GM12878 (cell line): Measurements from ENCODE around the gene GCKR. TPM values are rescaled to one million over a fixed set of nuclear protein-coding genes. Genes with fewer than 3 reads are reported as not detected.

Source experiments
- ATAC-seq: fragments of 200-7000 bp; cut with Tn5 transposase; 3 replicates; pipeline ENCODE4 v1.9.1; 2020; ENCODE audit warnings: mild to moderate bottlenecking, moderate library complexity
- BruUV-seq: library from RNA; stranded (reverse); fragments of 400-500 nt; replicated peaks from 2 replicates; lab custom pipeline; 2021; lab: Mats Ljungman, UMichigan
- CTCF ChIA-PET: fragments of 300-600 bp; sonication (Branson Sonifier 250); formaldehyde crosslinking; extraction: SDS; loops from one replicate; lab custom pipeline; 2021; ENCODE audit warnings: inconsistent platforms; lab: Yijun Ruan, JAX
- POLR2A ChIA-PET: fragments of 350-600 bp; formaldehyde crosslinking; extraction: SDS; loops from one replicate; lab custom pipeline; 2021; ENCODE audit warnings: inconsistent platforms; lab: Charles Lee
- RAD21 ChIA-PET: fragments of 300-600 bp; sonication (Branson Sonifier 250); formaldehyde crosslinking; loops from one replicate; lab custom pipeline; 2023; ENCODE audit warnings: antibody characterized with exemption; ENCODE audit not compliant: unreplicated experiment; lab: Charles Lee
- SMC1A ChIA-PET: fragments of 300-600 bp; sonication (Branson Sonifier 250); formaldehyde crosslinking; loops from one replicate; lab custom pipeline; 2023; ENCODE audit not compliant: unreplicated experiment, uncharacterized antibody; lab: Charles Lee
- DNase-seq: peaks from one replicate; pipeline ENCODE4 v3.0.0-alpha.2; 2011; ENCODE audit warnings: low read depth, low spot score
- FAIRE-seq: peaks from 3 replicates; lab custom pipeline; 2011; peaks lifted over from hg19 to GRCh38; lab: Jason Lieb, UNC
- H2AFZ ChIP-seq: 2 replicates; pipeline ENCODE4 v1.6.0; 2011; ENCODE audit warnings: low read depth, low read length, control low read depth; ENCODE audit not compliant: control insufficient read depth
- H3K27ac ChIP-seq: 2 replicates; pipeline ENCODE4 v1.5.1; 2011; ENCODE audit warnings: control low read depth; ENCODE audit not compliant: control insufficient read depth, insufficient read depth
- H3K27me3 ChIP-seq, 2 experiments: replicated peaks in 1 of 2; 2 replicates each; pipeline versions ENCODE4 v1.6.0 to v1.6.1; 2011; ENCODE audit warnings: low read length in 1 of 2; ENCODE audit not compliant: control insufficient read depth in 2 of 2, insufficient read depth in 2 of 2
- H3K36me3 ChIP-seq, 2 experiments: 2 replicates each; pipeline ENCODE4 v1.5.1; 2011; ENCODE audit warnings: low read length in 1 of 2; ENCODE audit not compliant: control insufficient read depth in 2 of 2, insufficient read depth in 2 of 2
- H3K4me1 ChIP-seq: 2 replicates; pipeline ENCODE4 v1.6.1; 2011; ENCODE audit warnings: mild to moderate bottlenecking, low read length, moderate library complexity, mixed read lengths; ENCODE audit not compliant: control insufficient read depth, insufficient read depth
- H3K4me2 ChIP-seq: 2 replicates; pipeline ENCODE4 v1.6.0; 2011; ENCODE audit warnings: control low read depth; ENCODE audit not compliant: control insufficient read depth, insufficient read depth
- H3K4me3 ChIP-seq: fragments of 200-600 bp; sonication (generic); 2 replicates; pipeline ENCODE4 v1.5.1; 2016
- H3K79me2 ChIP-seq: 2 replicates; pipeline ENCODE4 v1.6.0; 2011; ENCODE audit warnings: low read length; ENCODE audit not compliant: control insufficient read depth, insufficient read depth
- H3K9ac ChIP-seq: 2 replicates; pipeline ENCODE4 v1.8.0; 2011; ENCODE audit warnings: low read length, control low read depth, mixed read lengths; ENCODE audit not compliant: control insufficient read depth, insufficient read depth
- H3K9me3 ChIP-seq: replicated peaks from 3 replicates; pipeline ENCODE4 v1.5.1; 2011; ENCODE audit warnings: mild to moderate bottlenecking, low read length; ENCODE audit not compliant: control insufficient read depth, insufficient read depth
- H4K20me1 ChIP-seq: 2 replicates; pipeline ENCODE4 v1.6.0; 2011; ENCODE audit not compliant: control insufficient read depth, insufficient read depth
- CEBPB ChIP-seq, 2 experiments: fragments of 150-350 bp in 1 of 2; IDR thresholded peaks; 2 replicates each; pipeline ENCODE4 v1.6.1; 2012 to 2014; ENCODE audit warnings: low read depth in 2 of 2, low read length in 2 of 2, borderline replicate concordance in 1 of 2, inconsistent platforms in 1 of 2
- MEF2B ChIP-seq: fragments of 450-650 bp; IDR thresholded peaks from 2 replicates; pipeline ENCODE4 v1.6.1; 2018; ENCODE audit warnings: mild to moderate bottlenecking, moderate library complexity; ENCODE audit not compliant: partially characterized antibody, poor library complexity, severe bottlenecking
- MTA2 ChIP-seq: fragments of 450-650 bp; IDR thresholded peaks from 2 replicates; pipeline ENCODE4 v1.6.1; 2016; ENCODE audit warnings: low read depth, mild to moderate bottlenecking, moderate library complexity
- NFIC ChIP-seq: IDR thresholded peaks from 2 replicates; pipeline ENCODE4 v1.6.1; 2012; ENCODE audit warnings: low read depth, mild to moderate bottlenecking, inconsistent platforms, low read length, moderate library complexity
- RCOR1 ChIP-seq: conservative IDR thresholded peaks from 2 replicates; pipeline ENCODE4 v1.6.1; 2012; ENCODE audit warnings: low read depth, low read length, improper control_type of control experiment
- SMAD1 ChIP-seq: fragments of 450-650 bp; IDR thresholded peaks from 2 replicates; pipeline ENCODE4 v1.6.1; 2018; ENCODE audit warnings: mild to moderate bottlenecking, low read depth; ENCODE audit not compliant: partially characterized antibody
- STAT1 ChIP-seq: fragments of 450-650 bp; conservative IDR thresholded peaks from 2 replicates; pipeline ENCODE4 v1.6.1; 2014; ENCODE audit warnings: antibody characterized with exemption, mild to moderate bottlenecking
- STAT3 ChIP-seq: IDR thresholded peaks from 2 replicates; pipeline ENCODE4 v1.6.1; 2011; ENCODE audit warnings: low read depth, low read length, improper control_type of control experiment
- SUPT20H ChIP-seq: IDR thresholded peaks from 2 replicates; pipeline ENCODE4 v1.6.1; 2011; ENCODE audit warnings: low read depth, mild to moderate bottlenecking, low read length, moderate library complexity, borderline replicate concordance; ENCODE audit not compliant: control insufficient read depth
- SUZ12 ChIP-seq: fragments of 200-600 bp; sonication (generic); IDR thresholded peaks from one replicate; pipeline ENCODE4 v1.6.1; 2018; ENCODE audit warnings: antibody characterized with exemption, mild to moderate bottlenecking; ENCODE audit not compliant: unreplicated experiment
- TBL1XR1 ChIP-seq: IDR thresholded peaks from 2 replicates; pipeline ENCODE4 v1.6.1; 2012; ENCODE audit warnings: low read depth, low read length, improper control_type of control experiment
- ZNF622 ChIP-seq: fragments of 450-650 bp; IDR thresholded peaks from 2 replicates; pipeline ENCODE4 v1.6.1; 2017; ENCODE audit warnings: mild to moderate bottlenecking, inconsistent platforms
- whole genome bisulfite sequencing: methylation state at CpG from one replicate; pipeline ENCODE4 v1.1.6; 2016; ENCODE audit warnings: low lambda C conversion rate; ENCODE audit not compliant: insufficient replicate concordance, insufficient coverage; ENCODE audit errors: missing lambda C conversion rate; 5-methylcytosine and 5-hydroxymethylcytosine counted together
- in situ Hi-C: fragments of 300-500 bp; cut with MboI; formaldehyde crosslinking; loops from 9 replicates; pipeline ENCODE4 v1.14.3; 2018; ENCODE audit warnings: mixed read lengths
- intact Hi-C: fragments of 100-400 bp; cut with micrococcal nuclease; formaldehyde crosslinking; loops from one replicate; pipeline ENCODE4 v1.14.2; 2022; ENCODE audit not compliant: unreplicated experiment
- polyA plus RNA-seq, 11 experiments: library from polyadenylated mRNA; depleted of rRNA in 4 of 11; unstranded in 6 of 11; stranded (reverse) in 5 of 11; fragments of >200 nt; fragmentation: Nextera tagmentation in 4 of 11; fragmentation: Illumina TruSeq in 1 of 11; extraction: Ambion mirVana in 4 of 11; extraction: Trizol in 1 of 11; gene quantifications; 1 replicate in 1 of 11; 2 replicates in 10 of 11; pipeline versions ENCODE4 v1.2.1 to v1.2.3, GENCODE V29; 2011 to 2016; ENCODE audit warnings: inconsistent platforms in 2 of 11, missing spikeins in 2 of 11, low read depth in 1 of 11
- total RNA-seq, 4 experiments: library from RNA; depleted of rRNA in 3 of 4; stranded (reverse); fragments of >200 nt in 3 of 4; fragmentation: Illumina TruSeq in 1 of 4; extraction: Trizol in 1 of 4; gene quantifications; 2 replicates each; pipeline versions ENCODE4 v1.2.1 to v1.2.3, GENCODE V29; 2013 to 2021
- TF ChIP-seq, protein P1 (sequence below): fragments of 150-350 bp; IDR thresholded peaks from 2 replicates; pipeline ENCODE4 v1.6.1; 2016; ENCODE audit warnings: low read depth, low read length
- TF ChIP-seq, protein P2 (sequence below), 3 experiments: IDR thresholded peaks in 2 of 3; conservative IDR thresholded peaks in 1 of 3; 2 replicates each; pipeline ENCODE4 v1.5.1; 2011; ENCODE audit warnings: low read depth in 3 of 3, low read length in 3 of 3, mild to moderate bottlenecking in 3 of 3, control low read depth in 2 of 3, moderate library complexity in 2 of 3, inconsistent platforms in 1 of 3, mixed read lengths in 1 of 3; ENCODE audit not compliant: control insufficient read depth in 2 of 3, insufficient read depth in 1 of 3; ENCODE audit errors: extremely low read depth in 1 of 3

GCKR gene
- total and polyA plus RNA-seq, 10 of the 15 experiments (the other 5 are each of a cell fraction or from before 2014, with no cell fraction given), result not detected

DNA sequence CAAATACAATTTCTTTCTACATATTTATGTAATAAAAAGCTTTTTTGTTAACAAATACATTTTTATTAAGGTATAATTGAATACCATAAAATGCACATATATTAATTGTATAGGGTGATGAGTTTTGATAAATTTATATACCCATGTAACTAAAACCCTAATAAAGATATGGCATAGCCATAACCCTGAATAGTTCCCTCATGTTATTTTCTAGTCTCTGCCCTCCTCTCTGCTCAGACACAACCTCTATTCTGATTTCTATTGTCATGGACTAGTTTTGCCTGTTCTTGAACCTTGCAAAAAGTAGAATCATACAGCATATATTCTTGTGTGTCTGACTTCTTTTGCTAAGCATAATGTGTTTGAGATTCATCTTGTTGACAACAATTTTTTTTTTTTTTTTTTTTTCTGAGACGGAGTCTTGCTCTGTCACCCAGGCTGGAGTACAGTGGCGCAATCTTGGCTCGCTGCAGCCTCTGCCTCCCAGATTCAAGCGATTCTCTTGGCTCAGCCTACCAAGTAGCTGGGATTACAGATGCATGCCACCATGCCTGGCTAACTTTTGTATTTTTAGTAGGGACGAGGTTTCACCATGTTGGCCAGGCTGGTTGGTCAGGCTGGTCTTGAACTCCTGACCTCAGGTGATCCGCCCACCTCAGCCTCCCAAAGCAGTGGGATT lies 47.6 kb downstream of the GCKR start:
- TF ChIP-seq STAT1, result no peak
- TF ChIP-seq, protein P1, sequence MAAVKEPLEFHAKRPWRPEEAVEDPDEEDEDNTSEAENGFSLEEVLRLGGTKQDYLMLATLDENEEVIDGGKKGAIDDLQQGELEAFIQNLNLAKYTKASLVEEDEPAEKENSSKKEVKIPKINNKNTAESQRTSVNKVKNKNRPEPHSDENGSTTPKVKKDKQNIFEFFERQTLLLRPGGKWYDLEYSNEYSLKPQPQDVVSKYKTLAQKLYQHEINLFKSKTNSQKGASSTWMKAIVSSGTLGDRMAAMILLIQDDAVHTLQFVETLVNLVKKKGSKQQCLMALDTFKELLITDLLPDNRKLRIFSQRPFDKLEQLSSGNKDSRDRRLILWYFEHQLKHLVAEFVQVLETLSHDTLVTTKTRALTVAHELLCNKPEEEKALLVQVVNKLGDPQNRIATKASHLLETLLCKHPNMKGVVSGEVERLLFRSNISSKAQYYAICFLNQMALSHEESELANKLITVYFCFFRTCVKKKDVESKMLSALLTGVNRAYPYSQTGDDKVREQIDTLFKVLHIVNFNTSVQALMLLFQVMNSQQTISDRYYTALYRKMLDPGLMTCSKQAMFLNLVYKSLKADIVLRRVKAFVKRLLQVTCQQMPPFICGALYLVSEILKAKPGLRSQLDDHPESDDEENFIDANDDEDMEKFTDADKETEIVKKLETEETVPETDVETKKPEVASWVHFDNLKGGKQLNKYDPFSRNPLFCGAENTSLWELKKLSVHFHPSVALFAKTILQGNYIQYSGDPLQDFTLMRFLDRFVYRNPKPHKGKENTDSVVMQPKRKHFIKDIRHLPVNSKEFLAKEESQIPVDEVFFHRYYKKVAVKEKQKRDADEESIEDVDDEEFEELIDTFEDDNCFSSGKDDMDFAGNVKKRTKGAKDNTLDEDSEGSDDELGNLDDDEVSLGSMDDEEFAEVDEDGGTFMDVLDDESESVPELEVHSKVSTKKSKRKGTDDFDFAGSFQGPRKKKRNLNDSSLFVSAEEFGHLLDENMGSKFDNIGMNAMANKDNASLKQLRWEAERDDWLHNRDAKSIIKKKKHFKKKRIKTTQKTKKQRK, result no peak
- TF ChIP-seq CEBPB (IDR thresholded peaks at IDR 0.05; ENCODE audit: borderline replicate concordance in 1 of 2, low read depth in 2 of 2, low read length in 2 of 2), result no peak
- no peak for TF ChIP-seq RCOR1
- TF ChIP-seq NFIC, result no peak
- TF ChIP-seq MTA2, result no peak
- no peak for TF ChIP-seq SUZ12
- no peak for TF ChIP-seq ZNF622
- TF ChIP-seq MEF2B, result no peak
- TF ChIP-seq SUPT20H, result no peak
- no peak for TF ChIP-seq STAT3
- TF ChIP-seq, protein P2, sequence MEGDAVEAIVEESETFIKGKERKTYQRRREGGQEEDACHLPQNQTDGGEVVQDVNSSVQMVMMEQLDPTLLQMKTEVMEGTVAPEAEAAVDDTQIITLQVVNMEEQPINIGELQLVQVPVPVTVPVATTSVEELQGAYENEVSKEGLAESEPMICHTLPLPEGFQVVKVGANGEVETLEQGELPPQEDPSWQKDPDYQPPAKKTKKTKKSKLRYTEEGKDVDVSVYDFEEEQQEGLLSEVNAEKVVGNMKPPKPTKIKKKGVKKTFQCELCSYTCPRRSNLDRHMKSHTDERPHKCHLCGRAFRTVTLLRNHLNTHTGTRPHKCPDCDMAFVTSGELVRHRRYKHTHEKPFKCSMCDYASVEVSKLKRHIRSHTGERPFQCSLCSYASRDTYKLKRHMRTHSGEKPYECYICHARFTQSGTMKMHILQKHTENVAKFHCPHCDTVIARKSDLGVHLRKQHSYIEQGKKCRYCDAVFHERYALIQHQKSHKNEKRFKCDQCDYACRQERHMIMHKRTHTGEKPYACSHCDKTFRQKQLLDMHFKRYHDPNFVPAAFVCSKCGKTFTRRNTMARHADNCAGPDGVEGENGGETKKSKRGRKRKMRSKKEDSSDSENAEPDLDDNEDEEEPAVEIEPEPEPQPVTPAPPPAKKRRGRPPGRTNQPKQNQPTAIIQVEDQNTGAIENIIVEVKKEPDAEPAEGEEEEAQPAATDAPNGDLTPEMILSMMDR (IDR thresholded peaks at IDR 0.05 in 2 of 3, conservative IDR thresholded peaks at IDR 0.05 in 1 of 3; ENCODE audit: control insufficient read depth in 2 of 3, extremely low read depth in 1 of 3, insufficient read depth in 1 of 3, low read depth in 3 of 3, low read length in 3 of 3), result no peak
- TF ChIP-seq TBL1XR1, result no peak
- no peak for TF ChIP-seq SMAD1
- H3K4me3 ChIP-seq, result no peak overlapping the region
- CTCF ChIA-PET, result no interaction called here
- H3K79me2 ChIP-seq, result no peaks in the 10 kb centered on the region
- DNase-seq (no peak), ATAC-seq (no peak), FAIRE-seq (no peak)
- no peaks in the 10 kb centered on the region for H3K4me1 ChIP-seq
- intact Hi-C loops (no loop called here), in situ Hi-C loops (no loop called here)
- no peak overlapping the region for H3K9ac ChIP-seq
- POLR2A ChIA-PET, result interaction anchor here (0.6 kb wide), 1 partner anchor 137 kb away, joined by 6 read pairs; no protein-coding TSS in a partner anchor
- 82% methylated on average over 5 of the region's 6 CpGs for WGBS
- no peak overlapping the region for H3K4me2 ChIP-seq
- H3K27me3 ChIP-seq, result no peaks in the 10 kb centered on the region
- H3K27ac ChIP-seq, result no peak overlapping the region
- no peaks in the 10 kb centered on the region for H3K9me3 ChIP-seq
- RAD21 ChIA-PET, result no interaction called here
- no TSS peak for BruUV-seq
- no peaks in the 10 kb centered on the region for H3K36me3 ChIP-seq
- SMC1A ChIA-PET, result no interaction called here
- H2AFZ ChIP-seq, result no peak overlapping the region
- H4K20me1 ChIP-seq, result no peaks in the 10 kb centered on the region
